Keratinocyte (primary cell): Measurements from ENCODE around the gene GASK1A. TPM values are rescaled to one million over a fixed set of nuclear protein-coding genes. Genes with fewer than 3 reads are reported as not detected.

ENCODE experiments used
- DNase-seq: peaks from one replicate; pipeline ENCODE4 v3.0.0-alpha.2; 2011; ENCODE audit warnings: low read depth, missing footprints, low spot score
- FAIRE-seq: peaks from 2 replicates; lab custom pipeline; 2011; peaks lifted over from hg19 to GRCh38; lab: Jason Lieb, UNC
- H2AFZ ChIP-seq: 2 replicates; pipeline ENCODE4 v1.6.0; 2012; ENCODE audit warnings: low read length, control low read depth, inconsistent platforms; ENCODE audit not compliant: control insufficient read depth
- H3K27ac ChIP-seq: 2 replicates; pipeline ENCODE4 v1.5.1; 2011; ENCODE audit warnings: low read length; ENCODE audit not compliant: control insufficient read depth, insufficient read depth
- H3K27me3 ChIP-seq: 3 replicates; pipeline ENCODE4 v1.6.0; 2011; ENCODE audit warnings: low read length; ENCODE audit not compliant: control insufficient read depth, insufficient read depth; ENCODE audit errors: extremely low read depth
- H3K36me3 ChIP-seq, 2 experiments: 2 replicates in 1 of 2; 3 replicates in 1 of 2; pipeline ENCODE4 v1.5.1; 2011; ENCODE audit warnings: low read length in 2 of 2, mild to moderate bottlenecking in 1 of 2; ENCODE audit not compliant: control insufficient read depth in 2 of 2, insufficient read depth in 2 of 2; ENCODE audit errors: extremely low read depth in 1 of 2
- H3K4me1 ChIP-seq: 3 replicates; pipeline ENCODE4 v1.5.1; 2011; ENCODE audit warnings: low read length; ENCODE audit not compliant: control insufficient read depth, insufficient read depth; ENCODE audit errors: extremely low read depth
- H3K4me2 ChIP-seq: 3 replicates; pipeline ENCODE4 v1.6.0; 2011; ENCODE audit warnings: low read depth, low read length; ENCODE audit not compliant: control insufficient read depth, insufficient read depth; ENCODE audit errors: extremely low read depth
- H3K4me3 ChIP-seq, 3 experiments: fragments of 200-600 bp in 1 of 3; sonication (generic) in 1 of 3; 2 replicates in 2 of 3; 3 replicates in 1 of 3; pipeline ENCODE4 v1.5.1; 2011 to 2016; ENCODE audit warnings: low read length in 3 of 3, mild to moderate bottlenecking in 3 of 3, control low read depth in 2 of 3, inconsistent platforms in 1 of 3, low read depth in 1 of 3, mixed read lengths in 1 of 3, mixed run types in 1 of 3, moderate library complexity in 1 of 3; ENCODE audit not compliant: control insufficient read depth in 2 of 3, insufficient read depth in 2 of 3; ENCODE audit errors: extremely low read depth in 1 of 3
- H3K79me2 ChIP-seq: 2 replicates; pipeline ENCODE4 v1.6.0; 2012; ENCODE audit warnings: low read length; ENCODE audit not compliant: control insufficient read depth, insufficient read depth
- H3K9ac ChIP-seq: 3 replicates; pipeline ENCODE4 v1.6.0; 2011; ENCODE audit warnings: low read length; ENCODE audit not compliant: control insufficient read depth, insufficient read depth; ENCODE audit errors: extremely low read depth
- H3K9me1 ChIP-seq: 3 replicates; pipeline ENCODE4 v1.6.0; 2011; ENCODE audit warnings: low read length; ENCODE audit not compliant: control insufficient read depth, insufficient read depth; ENCODE audit errors: extremely low read depth
- H3K9me3 ChIP-seq: 2 replicates; pipeline ENCODE4 v1.5.1; 2012; ENCODE audit warnings: low read depth, low read length; ENCODE audit not compliant: control insufficient read depth
- H4K20me1 ChIP-seq: 3 replicates; pipeline ENCODE4 v1.6.0; 2011; ENCODE audit warnings: low read length; ENCODE audit not compliant: control insufficient read depth, insufficient read depth; ENCODE audit errors: extremely low read depth
- EZH2 ChIP-seq: IDR thresholded peaks from one replicate; pipeline ENCODE4 v1.6.1; 2012; ENCODE audit warnings: inconsistent platforms, mild to moderate bottlenecking, low read length, moderate library complexity
- dilution Hi-C: fragments of 300-500 bp; cut with MboI; formaldehyde crosslinking; loops from one replicate; pipeline ENCODE4 v1.7.0; 2020; ENCODE audit warnings: low sequenced_read_pairs; ENCODE audit not compliant: extremely low pct_ligation_motif_present
- polyA plus RNA-seq, 5 experiments: library from polyadenylated mRNA; depleted of rRNA in 3 of 5; stranded (reverse) in 3 of 5; stranded (forward) in 1 of 5; unstranded in 1 of 5; fragments of >200 nt; gene quantifications; 1 replicate in 1 of 5; 2 replicates in 3 of 5; 3 replicates in 1 of 5; pipeline versions ENCODE4 v1.2.1 to v1.2.3, GENCODE V29; 2011 to 2012; ENCODE audit warnings: missing spikeins in 2 of 5, low read depth in 1 of 5, low replicate concordance in 1 of 5
- TF ChIP-seq, protein P1 (sequence below), 3 experiments: IDR thresholded peaks in 1 of 3; conservative IDR thresholded peaks in 1 of 3; optimal IDR thresholded peaks in 1 of 3; 2 replicates in 2 of 3; 3 replicates in 1 of 3; pipeline versions ENCODE3 to v1.5.1; 2011; ENCODE audit warnings: low read length in 3 of 3, mild to moderate bottlenecking in 3 of 3, moderate library complexity in 2 of 3, control low read depth in 1 of 3, inconsistent platforms in 1 of 3; ENCODE audit not compliant: insufficient read depth in 2 of 3; ENCODE audit errors: extremely low read depth in 1 of 3

Gene GASK1A
- polyA plus RNA-seq, 1 donor (not counting 4 experiments of a cell fraction or from before 2014, with no cell fraction given): 0.30 TPM

- no peak overlapping the region for H3K27ac ChIP-seq
- H3K36me3 ChIP-seq: peaks cover 0 to under 1% of the 10 kb centered on the region in 2 experiments
- H3K4me2 ChIP-seq: no peak overlapping the region
- no peaks in the 10 kb centered on the region for H3K9me1 ChIP-seq
- H3K4me1 ChIP-seq: no peaks in the 10 kb centered on the region
- DNase-seq (no peak), FAIRE-seq (no peak)
- dilution Hi-C loops: no loop called here
- H3K4me3 ChIP-seq: no peak overlapping the region
- no peaks in the 10 kb centered on the region for H3K79me2 ChIP-seq
- H3K9ac ChIP-seq: no peak overlapping the region
- no peaks in the 10 kb centered on the region for H3K9me3 ChIP-seq
- no peak for TF ChIP-seq EZH2
- TF ChIP-seq, protein P1, sequence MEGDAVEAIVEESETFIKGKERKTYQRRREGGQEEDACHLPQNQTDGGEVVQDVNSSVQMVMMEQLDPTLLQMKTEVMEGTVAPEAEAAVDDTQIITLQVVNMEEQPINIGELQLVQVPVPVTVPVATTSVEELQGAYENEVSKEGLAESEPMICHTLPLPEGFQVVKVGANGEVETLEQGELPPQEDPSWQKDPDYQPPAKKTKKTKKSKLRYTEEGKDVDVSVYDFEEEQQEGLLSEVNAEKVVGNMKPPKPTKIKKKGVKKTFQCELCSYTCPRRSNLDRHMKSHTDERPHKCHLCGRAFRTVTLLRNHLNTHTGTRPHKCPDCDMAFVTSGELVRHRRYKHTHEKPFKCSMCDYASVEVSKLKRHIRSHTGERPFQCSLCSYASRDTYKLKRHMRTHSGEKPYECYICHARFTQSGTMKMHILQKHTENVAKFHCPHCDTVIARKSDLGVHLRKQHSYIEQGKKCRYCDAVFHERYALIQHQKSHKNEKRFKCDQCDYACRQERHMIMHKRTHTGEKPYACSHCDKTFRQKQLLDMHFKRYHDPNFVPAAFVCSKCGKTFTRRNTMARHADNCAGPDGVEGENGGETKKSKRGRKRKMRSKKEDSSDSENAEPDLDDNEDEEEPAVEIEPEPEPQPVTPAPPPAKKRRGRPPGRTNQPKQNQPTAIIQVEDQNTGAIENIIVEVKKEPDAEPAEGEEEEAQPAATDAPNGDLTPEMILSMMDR (optimal IDR thresholded peaks at IDR 0.05 in 1 of 3, IDR thresholded peaks at IDR 0.05 in 1 of 3, conservative IDR thresholded peaks at IDR 0.05 in 1 of 3; ENCODE audit: extremely low read depth in 1 of 3, insufficient read depth in 2 of 3, low read length in 3 of 3): no peak
- H3K27me3 ChIP-seq: no peaks in the 10 kb centered on the region
- no peaks in the 10 kb centered on the region for H4K20me1 ChIP-seq
- no peak overlapping the region for H2AFZ ChIP-seq
These were observed 95.4 kb downstream of the GASK1A start for GRCh38 chr3:43074482-43074881.

GRCh38 chr3:43074901-43075689 is 96.0 kb downstream of the GASK1A start:
- Histone ChIP-seq H3K4me2 (no peak overlapping the region), H3K27me3 (no peaks in the 10 kb centered on the region), H4K20me1 (no peaks in the 10 kb centered on the region), H3K9me3 (no peaks in the 10 kb centered on the region), H2AFZ (no peak overlapping the region), H3K9me1 (no peaks in the 10 kb centered on the region), H3K79me2 (no peaks in the 10 kb centered on the region), H3K4me1 (no peaks in the 10 kb centered on the region), H3K9ac (no peak overlapping the region), H3K27ac (no peak overlapping the region), H3K4me3 (no peak overlapping the region), H3K36me3 (peaks cover 0 to 2% of the 10 kb centered on the region in 2 experiments)
- dilution Hi-C loops: no loop called here
- FAIRE-seq (no peak), DNase-seq (no peak)
- TF ChIP-seq, protein P1 (optimal IDR thresholded peaks at IDR 0.05 in 1 of 3, IDR thresholded peaks at IDR 0.05 in 1 of 3, conservative IDR thresholded peaks at IDR 0.05 in 1 of 3; ENCODE audit: extremely low read depth in 1 of 3, insufficient read depth in 2 of 3, low read length in 3 of 3): no peak
- no peak for TF ChIP-seq EZH2
